ENCODE results near the gene HOXD12. TPM values are rescaled to one million over a fixed set of nuclear protein-coding genes. Genes with fewer than 3 reads are reported as not detected.

HOXD12 gene
- total RNA-seq, 4 donors from 2014 or later: not detected

DNA sequence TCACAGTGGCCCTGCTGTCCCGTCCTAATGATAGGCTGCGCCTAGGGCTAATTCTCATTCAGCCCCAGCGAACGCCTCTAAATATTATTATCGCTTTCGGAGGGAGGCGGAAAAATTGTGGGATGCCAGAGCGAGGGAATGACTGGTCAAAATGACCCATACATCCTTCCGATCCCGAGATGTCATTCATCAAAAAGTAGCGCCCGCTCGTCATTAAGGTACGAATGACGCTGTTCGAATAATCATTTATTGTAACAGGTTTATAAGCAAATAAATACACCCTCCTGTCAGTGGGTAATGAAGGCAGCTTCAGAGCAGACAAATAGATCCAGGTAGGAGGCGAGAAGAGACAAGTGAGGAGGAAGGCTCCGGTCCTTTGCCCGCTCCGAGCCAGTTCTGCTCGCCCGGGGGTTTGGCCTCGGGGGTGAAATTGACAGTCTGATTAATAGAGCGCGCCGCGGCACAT is 15.8 kb upstream of the HOXD12 start, which contains the start of gene EVX2:
TSS of gene EVX2 (minus strand) at position 167 of the 466 bp plus-strand sequence. CDS start 186 bp downstream, outside the sequence.
- Histone ChIP-seq H3K27me3 (peaks cover 66 to 100% (median 84%) of the 10 kb centered on the region in 4 donors), H3K27ac (no peak within 1 kb of the TSS), H3K36me3 (no peaks in the 10 kb centered on the region), H3K9me3 (peaks cover 0 to 20% (median 13%) of the 10 kb centered on the region in 3 donors), H3K4me1 (peaks cover 8 to 78% (median 24%) of the 10 kb centered on the region in 3 donors), H3K4me3 (no peak within 1 kb of the TSS)
- 24 to 30% methylated on average over 25 of the region's 27 CpGs for WGBS, 2 donors
- TF ChIP-seq POLR2A (IDR thresholded peaks at IDR 0.05): no peak
- TF ChIP-seq, protein P1, sequence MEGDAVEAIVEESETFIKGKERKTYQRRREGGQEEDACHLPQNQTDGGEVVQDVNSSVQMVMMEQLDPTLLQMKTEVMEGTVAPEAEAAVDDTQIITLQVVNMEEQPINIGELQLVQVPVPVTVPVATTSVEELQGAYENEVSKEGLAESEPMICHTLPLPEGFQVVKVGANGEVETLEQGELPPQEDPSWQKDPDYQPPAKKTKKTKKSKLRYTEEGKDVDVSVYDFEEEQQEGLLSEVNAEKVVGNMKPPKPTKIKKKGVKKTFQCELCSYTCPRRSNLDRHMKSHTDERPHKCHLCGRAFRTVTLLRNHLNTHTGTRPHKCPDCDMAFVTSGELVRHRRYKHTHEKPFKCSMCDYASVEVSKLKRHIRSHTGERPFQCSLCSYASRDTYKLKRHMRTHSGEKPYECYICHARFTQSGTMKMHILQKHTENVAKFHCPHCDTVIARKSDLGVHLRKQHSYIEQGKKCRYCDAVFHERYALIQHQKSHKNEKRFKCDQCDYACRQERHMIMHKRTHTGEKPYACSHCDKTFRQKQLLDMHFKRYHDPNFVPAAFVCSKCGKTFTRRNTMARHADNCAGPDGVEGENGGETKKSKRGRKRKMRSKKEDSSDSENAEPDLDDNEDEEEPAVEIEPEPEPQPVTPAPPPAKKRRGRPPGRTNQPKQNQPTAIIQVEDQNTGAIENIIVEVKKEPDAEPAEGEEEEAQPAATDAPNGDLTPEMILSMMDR (IDR thresholded peaks at IDR 0.05): no peak
- DNase-seq: no peak
- intact Hi-C loops (cut with DNase I): loop anchor here (10.0 kb wide), 1 partner anchor 719 kb away; no protein-coding TSS in a partner anchor

DNA sequence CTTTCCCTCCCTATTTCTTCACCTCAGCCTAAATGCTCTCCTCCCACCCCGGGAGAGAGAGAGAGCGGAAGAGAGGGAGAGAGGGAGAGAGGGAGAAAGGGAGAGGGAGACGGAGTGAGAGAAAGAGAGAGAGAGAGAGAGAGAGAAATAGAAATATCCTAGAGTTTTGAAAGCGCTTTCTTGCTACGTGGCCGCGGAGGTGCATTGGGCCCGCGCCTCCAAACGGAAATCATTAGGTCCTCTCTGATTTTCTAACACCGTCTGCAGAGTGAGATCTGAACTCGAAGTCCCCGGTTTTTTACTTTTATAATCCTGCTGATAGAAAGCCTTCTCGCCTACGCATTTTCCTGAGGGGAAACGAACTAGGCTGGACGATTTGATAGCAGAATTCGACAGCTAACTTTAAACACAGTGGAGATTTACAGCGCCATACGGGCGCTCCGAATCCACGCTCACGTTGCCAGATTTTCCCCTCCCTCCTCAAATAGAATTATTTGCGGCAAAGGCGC is 14.9 kb upstream of the HOXD12 start:
- peaks cover 8 to 69% (median 17%) of the 10 kb centered on the region in 3 donors for H3K4me1 ChIP-seq
- TF ChIP-seq POLR2A (IDR thresholded peaks at IDR 0.05): no peak
- TF ChIP-seq, protein P1 (IDR thresholded peaks at IDR 0.05): no peak
- 8 to 14% methylated on average over 26 of the region's 26 CpGs for WGBS, 2 donors
- no peak for DNase-seq
- H3K36me3 ChIP-seq: no peaks in the 10 kb centered on the region
- no peak overlapping the region for H3K27ac ChIP-seq
- peaks cover 0 to 20% (median 13%) of the 10 kb centered on the region in 3 donors for H3K9me3 ChIP-seq
- no peak overlapping the region for H3K4me3 ChIP-seq
- intact Hi-C loops (cut with DNase I): loop anchor here (10.0 kb wide), 1 partner anchor 720 kb away; no protein-coding TSS in a partner anchor
- H3K27me3 ChIP-seq: peaks cover 62 to 100% (median 81%) of the 10 kb centered on the region in 4 donors

DNA sequence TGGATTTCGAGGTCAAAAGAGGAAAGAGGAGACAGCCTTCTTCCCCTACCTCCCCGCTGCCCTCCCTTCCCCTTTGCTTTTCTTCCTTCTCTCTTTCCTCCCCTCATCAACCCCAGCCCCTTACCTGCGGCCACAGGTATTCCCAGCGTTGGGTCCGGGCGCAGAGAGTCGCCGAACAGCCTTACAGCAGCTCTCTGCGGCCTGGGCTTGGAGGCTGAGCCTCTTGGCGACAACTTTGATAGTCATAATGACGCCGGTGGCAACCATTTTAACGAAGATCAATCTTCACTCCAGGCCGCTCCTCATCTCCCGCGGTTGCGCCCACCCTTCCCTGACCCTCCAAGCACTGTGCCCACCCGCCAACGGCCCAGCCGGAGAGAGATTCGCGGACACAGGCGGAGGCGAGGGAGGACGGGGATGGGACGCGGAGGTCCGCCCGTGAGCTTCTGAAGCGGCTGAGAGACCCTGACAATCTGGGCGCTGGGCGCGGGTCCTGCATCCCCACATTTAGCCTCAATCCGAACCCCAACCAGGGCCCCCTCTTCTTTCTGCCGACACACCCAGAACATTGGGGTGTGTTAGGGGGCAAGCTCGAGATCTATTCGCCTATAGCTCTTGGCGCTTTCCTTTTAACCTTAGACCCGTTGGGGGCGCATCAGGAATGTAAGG is 14.3 kb upstream of the HOXD12 start:
- peaks cover 0 to 20% (median 13%) of the 10 kb centered on the region in 3 donors for H3K9me3 ChIP-seq
- peaks cover 57 to 100% (median 85%) of the 10 kb centered on the region in 4 donors for H3K27me3 ChIP-seq
- H3K4me1 ChIP-seq: peaks cover 8 to 65% (median 17%) of the 10 kb centered on the region in 3 donors
- no peak overlapping the region for H3K4me3 ChIP-seq
- TF ChIP-seq, protein P1 (IDR thresholded peaks at IDR 0.05): no peak
- TF ChIP-seq POLR2A (IDR thresholded peaks at IDR 0.05): no peak
- DNase-seq: no peak
- no peaks in the 10 kb centered on the region for H3K36me3 ChIP-seq
- H3K27ac ChIP-seq: no peak overlapping the region
- intact Hi-C loops (cut with DNase I): loop anchor here (10.0 kb wide), 1 partner anchor 720 kb away; no protein-coding TSS in a partner anchor
- WGBS, 2 donors: 8 to 14% methylated on average over 17 to 21 of the region's 40 CpGs

DNA sequence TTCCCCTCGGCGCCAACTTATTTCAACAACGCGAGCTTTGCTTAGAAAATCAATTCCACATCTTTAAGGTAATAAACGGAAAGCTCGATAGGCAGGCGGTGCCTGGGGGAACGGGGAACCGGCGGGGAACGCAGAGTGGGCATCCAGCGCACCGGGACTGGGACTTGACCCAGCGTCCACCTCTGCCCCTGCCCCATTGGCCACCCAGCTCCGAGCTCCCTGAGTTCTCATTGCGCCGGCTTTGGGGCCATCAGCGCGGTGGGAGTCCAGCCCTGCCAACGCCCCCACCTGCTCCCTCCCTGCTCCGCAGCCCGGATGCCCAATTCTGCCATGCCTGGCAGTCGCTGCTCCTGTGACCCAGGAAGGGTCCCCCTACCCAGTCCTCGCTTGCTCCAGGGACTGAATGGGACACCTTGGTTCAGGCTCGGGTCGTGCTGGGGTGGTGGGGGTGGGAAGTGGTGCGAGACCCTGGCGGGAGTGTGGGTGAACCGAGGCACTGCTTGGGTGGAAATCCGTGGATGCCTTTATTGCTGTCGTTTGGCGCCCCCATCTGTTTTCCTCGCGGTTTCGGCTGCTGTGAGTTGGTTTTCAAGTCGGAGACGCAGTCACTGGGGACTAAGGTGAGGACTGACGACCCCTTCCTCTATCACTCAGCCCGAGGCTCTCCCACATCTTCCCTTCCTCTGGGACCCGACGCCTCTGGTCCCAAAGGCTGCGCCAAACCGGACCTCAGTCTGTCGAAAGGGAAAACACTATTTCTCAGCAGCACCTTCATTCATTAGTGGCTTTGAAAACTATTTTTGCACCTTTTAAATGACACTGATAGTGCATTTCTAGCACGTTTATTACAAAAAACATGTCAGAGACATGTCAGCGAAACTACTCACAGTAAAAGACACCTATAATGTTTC is 13.5 kb upstream of the HOXD12 start:
- H3K4me3 ChIP-seq: no peak overlapping the region
- DNase-seq: no peak
- H3K9me3 ChIP-seq: peaks cover 0 to 12% (median 12%) of the 10 kb centered on the region in 3 donors
- H3K36me3 ChIP-seq: no peaks in the 10 kb centered on the region
- TF ChIP-seq, protein P1 (IDR thresholded peaks at IDR 0.05): peak in 2 of 6 experiments; percentile 21 to 37
- no peak for TF ChIP-seq POLR2A (IDR thresholded peaks at IDR 0.05)
- H3K4me1 ChIP-seq: peaks cover 8 to 57% (median 14%) of the 10 kb centered on the region in 3 donors
- intact Hi-C loops (cut with DNase I): loop anchor here (10.0 kb wide), 1 partner anchor 721 kb away; no protein-coding TSS in a partner anchor
- H3K27ac ChIP-seq: no peak overlapping the region
- peaks cover 50 to 100% (median 85%) of the 10 kb centered on the region in 4 donors for H3K27me3 ChIP-seq
- WGBS, 2 donors: 6 to 7% methylated on average over 23 to 32 of the region's 46 CpGs
